ENCODE data around the gene RBM33.

Gene RBM33

GRCh38 chr7:155787171-155787851 lies 142.8 kb downstream of the RBM33 start:
- H3K4me3 Mint-ChIP-seq, result no peak overlapping the region
- H3K4me1 Mint-ChIP-seq, result peaks cover 5% of the 10 kb centered on the region
- peaks cover 6% of the 10 kb centered on the region for H3K36me3 Mint-ChIP-seq
- H3K27me3 Mint-ChIP-seq, result peaks cover 8% of the 10 kb centered on the region
- no peaks in the 10 kb centered on the region for H3K9me3 Mint-ChIP-seq
- no peak overlapping the region for H3K27ac Mint-ChIP-seq

GRCh38 chr7:155788616-155789000 lies 144.1 kb downstream of the RBM33 start:
- H3K9me3 Mint-ChIP-seq, result no peaks in the 10 kb centered on the region
- peaks cover 5% of the 10 kb centered on the region for H3K4me1 Mint-ChIP-seq
- no peak overlapping the region for H3K4me3 Mint-ChIP-seq
- H3K27me3 Mint-ChIP-seq, result peaks cover 8% of the 10 kb centered on the region
- no peak overlapping the region for H3K27ac Mint-ChIP-seq
- H3K36me3 Mint-ChIP-seq, result peaks cover 2% of the 10 kb centered on the region

- Mint-ChIP-seq H3K36me3 (peaks cover 2% of the 10 kb centered on the region), H3K27me3 (peaks cover 8% of the 10 kb centered on the region), H3K4me1 (peaks cover 5% of the 10 kb centered on the region), H3K4me3 (no peak overlapping the region), H3K9me3 (no peaks in the 10 kb centered on the region), H3K27ac (no peak overlapping the region)
Observed at GRCh38 chr7:155789001-155789725, 144.7 kb downstream of the RBM33 start.

- H3K4me3 Mint-ChIP-seq, result no peak overlapping the region
- peaks cover 8% of the 10 kb centered on the region for H3K27me3 Mint-ChIP-seq
- H3K27ac Mint-ChIP-seq, result no peak overlapping the region
- peaks cover 5% of the 10 kb centered on the region for H3K4me1 Mint-ChIP-seq
- no peaks in the 10 kb centered on the region for H3K9me3 Mint-ChIP-seq
- H3K36me3 Mint-ChIP-seq, result no peaks in the 10 kb centered on the region
Observed at GRCh38 chr7:155790666-155791065, 146.2 kb downstream of the RBM33 start.

- peaks cover 1% of the 10 kb centered on the region for H3K4me1 Mint-ChIP-seq
- no peak overlapping the region for H3K27ac Mint-ChIP-seq
- no peak overlapping the region for H3K4me3 Mint-ChIP-seq
- H3K27me3 Mint-ChIP-seq, result peaks cover 5% of the 10 kb centered on the region
- no peaks in the 10 kb centered on the region for H3K9me3 Mint-ChIP-seq
- H3K36me3 Mint-ChIP-seq, result no peaks in the 10 kb centered on the region
Observed at GRCh38 chr7:155791214-155791737, 146.8 kb downstream of the RBM33 start.

- H3K27ac Mint-ChIP-seq, result no peak overlapping the region
- no peaks in the 10 kb centered on the region for H3K36me3 Mint-ChIP-seq
- no peak overlapping the region for H3K4me3 Mint-ChIP-seq
- H3K9me3 Mint-ChIP-seq, result no peaks in the 10 kb centered on the region
- peaks cover 5% of the 10 kb centered on the region for H3K27me3 Mint-ChIP-seq
- H3K4me1 Mint-ChIP-seq, result no peaks in the 10 kb centered on the region
Observed at GRCh38 chr7:155791836-155792235, 147.4 kb downstream of the RBM33 start.

GRCh38 chr7:155792315-155792960 lies 148.0 kb downstream of the RBM33 start:
- no peak overlapping the region for H3K4me3 Mint-ChIP-seq

GRCh38 chr7:155792999-155793560 lies 148.6 kb downstream of the RBM33 start:
- peaks cover 2% of the 10 kb centered on the region for H3K27me3 Mint-ChIP-seq

More at GRCh38 chr7:155792315-155792960, 148.0 kb downstream of the RBM33 start:
- H3K4me1 Mint-ChIP-seq, result no peaks in the 10 kb centered on the region
- no peaks in the 10 kb centered on the region for H3K9me3 Mint-ChIP-seq
- H3K27ac Mint-ChIP-seq, result no peak overlapping the region
- no peaks in the 10 kb centered on the region for H3K36me3 Mint-ChIP-seq
- H3K27me3 Mint-ChIP-seq, result peaks cover 5% of the 10 kb centered on the region

GRCh38 chr7:155793720-155794119 lies 149.3 kb downstream of the RBM33 start:
- peaks cover 6% of the 10 kb centered on the region for H3K4me1 Mint-ChIP-seq
- H3K27me3 Mint-ChIP-seq, result peaks cover 6% of the 10 kb centered on the region
- no peaks in the 10 kb centered on the region for H3K36me3 Mint-ChIP-seq
- H3K4me3 Mint-ChIP-seq, result no peak overlapping the region
- H3K9me3 Mint-ChIP-seq, result no peaks in the 10 kb centered on the region
- no peak overlapping the region for H3K27ac Mint-ChIP-seq

More at GRCh38 chr7:155792999-155793560, 148.6 kb downstream of the RBM33 start:
- H3K36me3 Mint-ChIP-seq, result no peaks in the 10 kb centered on the region
- H3K27ac Mint-ChIP-seq, result no peak overlapping the region
- no peak overlapping the region for H3K4me3 Mint-ChIP-seq
- no peaks in the 10 kb centered on the region for H3K9me3 Mint-ChIP-seq
- H3K4me1 Mint-ChIP-seq, result no peaks in the 10 kb centered on the region

- no peaks in the 10 kb centered on the region for H3K9me3 Mint-ChIP-seq
- peaks cover 10% of the 10 kb centered on the region for H3K27me3 Mint-ChIP-seq
- H3K27ac Mint-ChIP-seq, result no peak overlapping the region
- peaks cover 8% of the 10 kb centered on the region for H3K4me1 Mint-ChIP-seq
- no peak overlapping the region for H3K4me3 Mint-ChIP-seq
- no peaks in the 10 kb centered on the region for H3K36me3 Mint-ChIP-seq
Observed at GRCh38 chr7:155794196-155794595, 149.7 kb downstream of the RBM33 start.

GRCh38 chr7:155795401-155795800 lies 150.9 kb downstream of the RBM33 start:
- Mint-ChIP-seq H3K27ac (no peak overlapping the region), H3K27me3 (peaks cover 17% of the 10 kb centered on the region), H3K4me1 (peaks cover 8% of the 10 kb centered on the region), H3K4me3 (no peak overlapping the region), H3K36me3 (no peaks in the 10 kb centered on the region), H3K9me3 (no peaks in the 10 kb centered on the region)

- peaks cover 22% of the 10 kb centered on the region for H3K27me3 Mint-ChIP-seq
- H3K9me3 Mint-ChIP-seq, result no peaks in the 10 kb centered on the region
- peaks cover 8% of the 10 kb centered on the region for H3K4me1 Mint-ChIP-seq
- H3K4me3 Mint-ChIP-seq, result no peak overlapping the region
- H3K27ac Mint-ChIP-seq, result no peak overlapping the region
- H3K36me3 Mint-ChIP-seq, result no peaks in the 10 kb centered on the region
Observed at GRCh38 chr7:155795951-155796350, 151.5 kb downstream of the RBM33 start.

GRCh38 chr7:155796381-155797261 lies 152.2 kb downstream of the RBM33 start:
- Mint-ChIP-seq H3K4me3 (no peak overlapping the region), H3K27me3 (peaks cover 27% of the 10 kb centered on the region), H3K27ac (no peak overlapping the region), H3K4me1 (peaks cover 8% of the 10 kb centered on the region), H3K36me3 (no peaks in the 10 kb centered on the region), H3K9me3 (no peaks in the 10 kb centered on the region)

- Mint-ChIP-seq H3K36me3 (no peaks in the 10 kb centered on the region), H3K9me3 (no peaks in the 10 kb centered on the region), H3K4me1 (peaks cover 12% of the 10 kb centered on the region), H3K27ac (no peak overlapping the region), H3K4me3 (no peak overlapping the region), H3K27me3 (peaks cover 32% of the 10 kb centered on the region)
Observed at GRCh38 chr7:155797262-155798250, 153.1 kb downstream of the RBM33 start.

Data from activated naive CD4-positive, alpha-beta T cell treated with anti-CD3 and anti-CD28 coated beads, Interleukin-2, amount 50 U/mL, for 24 hours (primary cell).